B cell (primary cell): ENCODE measurements around the gene XRCC3. TPM values are rescaled to one million over a fixed set of nuclear protein-coding genes. Genes with fewer than 3 reads are reported as not detected.

Experiments
- ATAC-seq: fragments of 200-7000 bp; cut with Tn5 transposase; one replicate; pipeline ENCODE4 v1.10.0; 2021; ENCODE audit warnings: low read depth, mild to moderate bottlenecking, moderate number of reproducible peaks, moderate library complexity
- CTCF ChIA-PET: fragments of 350-600 bp; sonication (Branson Sonifier 250); formaldehyde crosslinking; loops from one replicate; lab custom pipeline; 2021; ENCODE audit warnings: antibody characterized with exemption, inconsistent platforms; lab: Charles Lee
- POLR2A ChIA-PET: fragments of 350-600 bp; sonication (Branson Sonifier 250); formaldehyde crosslinking; loops from one replicate; lab custom pipeline; 2021; ENCODE audit warnings: antibody characterized with exemption; lab: Charles Lee
- DNase-seq: peaks from one replicate; pipeline ENCODE4 v3.0.0; 2013
- H2AFZ ChIP-seq: 2 replicates; pipeline ENCODE4 v1.6.1; 2012; ENCODE audit warnings: mild to moderate bottlenecking, low read depth, low read length; ENCODE audit not compliant: insufficient read depth, poor library complexity, severe bottlenecking
- H3K27ac ChIP-seq, 2 donors: 1 replicate in 1 of 2; 2 replicates in 1 of 2; pipeline ENCODE4 v1.5.1; 2012 to 2013; ENCODE audit warnings: low read length in 2 of 2, mild to moderate bottlenecking in 2 of 2, moderate library complexity in 1 of 2
- H3K27me3 ChIP-seq, 4 experiments: fragments of 200-600 bp in 1 of 4; sonication (generic) in 1 of 4; replicated peaks in 1 of 4; 1 replicate in 2 of 4; 2 replicates in 2 of 4; pipeline versions ENCODE4 v1.6.1 to v1.7.0; 2013 to 2016; ENCODE audit warnings: low read length in 3 of 4, mild to moderate bottlenecking in 2 of 4, mixed read lengths in 1 of 4, moderate library complexity in 1 of 4; ENCODE audit not compliant: insufficient read depth in 4 of 4, control insufficient read depth in 3 of 4; ENCODE audit errors: control extremely low read depth in 1 of 4
- H3K36me3 ChIP-seq, 2 experiments: replicated peaks in 1 of 2; 1 replicate in 1 of 2; 2 replicates in 1 of 2; pipeline versions ENCODE4 v1.6.1 to v1.7.1; 2013; ENCODE audit warnings: low read length in 1 of 2; ENCODE audit not compliant: insufficient read depth in 2 of 2, control insufficient read depth in 1 of 2; ENCODE audit errors: control extremely low read depth in 1 of 2, extremely low read depth in 1 of 2
- H3K4me1 ChIP-seq, 2 donors: fragments of 200-600 bp in 1 of 2; sonication (generic) in 1 of 2; 1 replicate in 1 of 2; 2 replicates in 1 of 2; pipeline versions ENCODE4 v1.5.1 to v1.6.1; 2013 to 2017; ENCODE audit warnings: low read length in 2 of 2; ENCODE audit not compliant: control insufficient read depth in 2 of 2, insufficient read depth in 2 of 2
- H3K4me2 ChIP-seq: replicated peaks from 2 replicates; pipeline ENCODE3; 2012; ENCODE audit warnings: mild to moderate bottlenecking, low read depth, low read length; ENCODE audit not compliant: poor library complexity, severe bottlenecking
- H3K4me3 ChIP-seq, 5 experiments: fragments of 200-600 bp in 1 of 5; sonication (generic) in 1 of 5; 1 replicate in 3 of 5; 2 replicates in 2 of 5; pipeline versions ENCODE4 v1.5.1 to v1.7.0; 2011 to 2016; ENCODE audit warnings: low read length in 4 of 5, mild to moderate bottlenecking in 4 of 5, low read depth in 2 of 5, control low read depth in 1 of 5, moderate library complexity in 1 of 5; ENCODE audit not compliant: insufficient read depth in 1 of 5; ENCODE audit errors: control extremely low read depth in 1 of 5, extremely low read depth in 1 of 5
- H3K79me2 ChIP-seq: fragments of 200-600 bp; sonication (generic); one replicate; pipeline ENCODE4 v1.6.0; 2016; ENCODE audit warnings: low read length; ENCODE audit not compliant: control insufficient read depth, insufficient read depth
- H3K9ac ChIP-seq: fragments of 200-600 bp; sonication (generic); 2 replicates; pipeline ENCODE4 v1.6.1; 2017; ENCODE audit warnings: mild to moderate bottlenecking, low read length, moderate library complexity
- H3K9me3 ChIP-seq, 3 donors: one replicate each; pipeline versions ENCODE4 v1.6.1 to v1.7.1; 2013; ENCODE audit warnings: low read length in 2 of 3; ENCODE audit not compliant: control insufficient read depth in 2 of 3, insufficient read depth in 1 of 3; ENCODE audit errors: control extremely low read depth in 1 of 3
- H4K20me1 ChIP-seq: 2 replicates; pipeline ENCODE4 v1.6.0; 2012; ENCODE audit warnings: mild to moderate bottlenecking, low read length; ENCODE audit not compliant: insufficient read depth, control insufficient read depth, poor library complexity, severe bottlenecking
- H3K27ac Mint-ChIP-seq: one replicate; pipeline ENCODE4 v1.8.0; 2021; ENCODE audit warnings: mixed read lengths
- H3K27me3 Mint-ChIP-seq: one replicate; pipeline ENCODE4 v1.8.0; 2021; ENCODE audit warnings: mixed read lengths
- H3K4me1 Mint-ChIP-seq: one replicate; pipeline ENCODE4 v1.8.0; 2021; ENCODE audit warnings: mixed read lengths
- H3K4me3 Mint-ChIP-seq: one replicate; pipeline ENCODE4 v1.8.0; 2021; ENCODE audit warnings: mixed read lengths
- H3K9me3 Mint-ChIP-seq: one replicate; pipeline ENCODE4 v1.8.0; 2022; ENCODE audit warnings: mixed read lengths; ENCODE audit not compliant: insufficient read depth
- CTCF ChIP-seq: fragments of 200-600 bp; IDR thresholded peaks from one replicate; pipeline ENCODE4 v1.8.0; 2022; ENCODE audit warnings: antibody characterized with exemption, mild to moderate bottlenecking
- EZH2 ChIP-seq: IDR thresholded peaks from 2 replicates; pipeline ENCODE4 v1.6.1; 2012; ENCODE audit warnings: borderline replicate concordance, low read depth, mild to moderate bottlenecking, moderate library complexity, low read length; ENCODE audit not compliant: insufficient read depth, poor library complexity, severe bottlenecking
- WGBS: methylation state at CpG from one replicate; pipeline ENCODE4 v1.1.5; 2013; ENCODE audit warnings: missing lambda C conversion rate; ENCODE audit not compliant: insufficient coverage; 5-methylcytosine and 5-hydroxymethylcytosine counted together
- intact Hi-C: fragments of 100-400 bp; cut with micrococcal nuclease; formaldehyde crosslinking; loops from one replicate; pipeline ENCODE4 v1.10.0; 2022
- polyA plus RNA-seq: library from polyadenylated mRNA; depleted of rRNA; stranded (reverse); fragments of >200 nt; gene quantifications from 2 replicates; pipeline ENCODE4 v1.2.3, GENCODE V29; 2012
- total RNA-seq, 2 donors: library from RNA; stranded (reverse); fragments of 120-200 nt in 1 of 2; gene quantifications; 1 replicate in 1 of 2; 2 replicates in 1 of 2; pipeline versions ENCODE4 v1.2.3 to v1.2.4, GENCODE V29; 2013 to 2022

Gene XRCC3
- total and polyA plus RNA-seq, 2 donors (not counting 1 experiment from before 2014, with no cell fraction given), result 18.0 to 19.7 TPM

DNA sequence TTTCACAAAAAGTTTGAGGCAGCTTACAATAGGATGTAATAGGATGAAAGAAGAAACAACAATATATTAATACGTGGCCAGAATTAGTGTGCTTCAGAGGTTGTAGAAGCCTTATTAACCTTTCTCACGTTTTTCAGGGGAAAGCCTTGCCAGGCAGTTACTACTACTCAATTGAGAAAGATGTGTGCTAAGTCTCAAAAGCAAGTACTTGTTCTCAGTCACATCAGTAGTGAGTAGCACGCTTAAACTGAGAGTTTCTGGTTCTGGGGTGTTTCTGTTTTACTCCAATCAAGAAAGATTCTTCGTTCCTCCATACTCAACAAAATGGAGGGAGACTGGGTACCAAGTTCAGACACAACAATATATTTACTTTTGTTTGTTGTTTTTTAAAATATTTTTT, 47.6 kb downstream of the XRCC3 start:
- no peaks in the 10 kb centered on the region for H3K9me3 Mint-ChIP-seq
- H3K4me1 Mint-ChIP-seq, result no peaks in the 10 kb centered on the region
- 100% methylated on average over 1 of the region's 4 CpGs for WGBS
- H3K4me3 ChIP-seq, result no peak overlapping the region
- no peak overlapping the region for H3K27ac Mint-ChIP-seq
- no peak overlapping the region for H3K4me2 ChIP-seq
- ChIA-PET CTCF (no interaction called here), POLR2A (no interaction called here)
- no peaks in the 10 kb centered on the region for H3K4me1 ChIP-seq
- H3K9me3 ChIP-seq, result no peaks in the 10 kb centered on the region
- no peak overlapping the region for H3K4me3 Mint-ChIP-seq
- intact Hi-C loops, result no loop called here
- peaks cover 16% of the 10 kb centered on the region for H4K20me1 ChIP-seq
- no peaks in the 10 kb centered on the region for H3K27me3 Mint-ChIP-seq
- H3K27ac ChIP-seq, result no peak overlapping the region
- no peak for TF ChIP-seq CTCF
- TF ChIP-seq EZH2, result no peak
- H3K9ac ChIP-seq, result no peak overlapping the region
- no peak overlapping the region for H2AFZ ChIP-seq
- H3K27me3 ChIP-seq, result no peaks in the 10 kb centered on the region
- ATAC-seq (no peak), DNase-seq (no peak)
- peaks cover 10% of the 10 kb centered on the region for H3K79me2 ChIP-seq
- peaks cover under 1 to 68% of the 10 kb centered on the region in 2 experiments for H3K36me3 ChIP-seq

GRCh38 chr14:103663506-103663905, 51.7 kb downstream of the XRCC3 start:
- WGBS, result 98% methylated on average over 10 of the region's 13 CpGs

More at GRCh38 chr14:103663506-103663905, 51.7 kb downstream of the XRCC3 start:
- no peaks in the 10 kb centered on the region for H3K27me3 Mint-ChIP-seq
- no peaks in the 10 kb centered on the region for H3K27me3 ChIP-seq
- H2AFZ ChIP-seq, result no peak overlapping the region
- no peak overlapping the region for H3K27ac ChIP-seq
- DNase-seq (no peak), ATAC-seq (no peak)
- no peak overlapping the region for H3K9ac ChIP-seq
- H3K4me1 Mint-ChIP-seq, result no peaks in the 10 kb centered on the region
- no peak overlapping the region for H3K4me3 Mint-ChIP-seq
- H3K9me3 ChIP-seq, result no peaks in the 10 kb centered on the region
- H3K4me2 ChIP-seq, result no peak overlapping the region
- POLR2A ChIA-PET, result no interaction called here
- TF ChIP-seq EZH2, result no peak
- TF ChIP-seq CTCF, result no peak
- H3K27ac Mint-ChIP-seq, result no peak overlapping the region
- intact Hi-C loops, result no loop called here
- peaks cover 22% of the 10 kb centered on the region for H3K79me2 ChIP-seq
- CTCF ChIA-PET, result no interaction called here
- H3K36me3 ChIP-seq, result peaks cover 10 to 60% of the 10 kb centered on the region in 2 experiments
- H3K4me3 ChIP-seq, result no peak overlapping the region
- H4K20me1 ChIP-seq, result peaks cover 31% of the 10 kb centered on the region
- no peaks in the 10 kb centered on the region for H3K4me1 ChIP-seq
- no peaks in the 10 kb centered on the region for H3K9me3 Mint-ChIP-seq
